CD14-positive monocyte (primary cell): Measurements from ENCODE around the gene JPH2. TPM values are rescaled to one million over a fixed set of nuclear protein-coding genes. Genes with fewer than 3 reads are reported as not detected.
A peak's percentile ranks its signal among the peaks of the same experiment; 100 is the strongest.

Experiments used
- DNase-seq, 3 donors: peaks; one replicate each; pipeline ENCODE4 v3.0.0-alpha.2; 2011 to 2022
- H2AFZ ChIP-seq: 2 replicates; pipeline ENCODE4 v1.6.0; 2012; ENCODE audit warnings: mild to moderate bottlenecking, low read depth, low read length, inconsistent platforms; ENCODE audit not compliant: insufficient read depth, poor library complexity, severe bottlenecking
- H3K27ac ChIP-seq, 2 donors: 1 replicate in 1 of 2; 2 replicates in 1 of 2; pipeline ENCODE4 v1.5.1; 2012 to 2013; ENCODE audit warnings: low read length in 2 of 2, control low read depth in 1 of 2, inconsistent platforms in 1 of 2, low read depth in 1 of 2, mild to moderate bottlenecking in 1 of 2
- H3K27me3 ChIP-seq, 2 donors: one replicate each; pipeline versions ENCODE4 v1.6.0 to v1.6.1; 2011 to 2013; ENCODE audit warnings: low read length in 2 of 2; ENCODE audit not compliant: control insufficient read depth in 2 of 2, insufficient read depth in 2 of 2
- H3K36me3 ChIP-seq, 2 donors: replicated peaks in 1 of 2; 1 replicate in 1 of 2; 2 replicates in 1 of 2; pipeline versions ENCODE4 v1.5.1 to v1.6.1; 2012 to 2013; ENCODE audit warnings: low read length in 2 of 2, control low read depth in 1 of 2, inconsistent platforms in 1 of 2, mild to moderate bottlenecking in 1 of 2; ENCODE audit not compliant: insufficient read depth in 2 of 2, control insufficient read depth in 1 of 2
- H3K4me1 ChIP-seq, 2 donors: 1 replicate in 1 of 2; 2 replicates in 1 of 2; pipeline versions ENCODE4 v1.5.1 to v1.6.1; 2012 to 2013; ENCODE audit warnings: low read length in 2 of 2, control low read depth in 1 of 2, inconsistent platforms in 1 of 2, mild to moderate bottlenecking in 1 of 2, moderate library complexity in 1 of 2; ENCODE audit not compliant: insufficient read depth in 2 of 2, control insufficient read depth in 1 of 2
- H3K4me2 ChIP-seq: replicated peaks from 2 replicates; pipeline ENCODE3; 2012; ENCODE audit warnings: low read length, moderate library complexity, mild to moderate bottlenecking; ENCODE audit not compliant: poor library complexity, severe bottlenecking; ENCODE audit errors: extremely low read depth
- H3K4me3 ChIP-seq, 3 experiments: fragments of 200-600 bp in 1 of 3; sonication (generic) in 1 of 3; replicated peaks in 1 of 3; 1 replicate in 2 of 3; 2 replicates in 1 of 3; pipeline ENCODE4 v1.5.1; 2011 to 2013; ENCODE audit warnings: low read length in 3 of 3, mild to moderate bottlenecking in 3 of 3, control low read depth in 2 of 3, low read depth in 2 of 3, inconsistent platforms in 1 of 3, moderate library complexity in 1 of 3
- H3K79me2 ChIP-seq: 2 replicates; pipeline ENCODE4 v1.6.0; 2012; ENCODE audit warnings: mild to moderate bottlenecking, control low read depth, inconsistent platforms, low read length, moderate library complexity; ENCODE audit not compliant: insufficient read depth
- H3K9ac ChIP-seq: 2 replicates; pipeline ENCODE4 v1.6.0; 2017; ENCODE audit warnings: low read length, mild to moderate bottlenecking; ENCODE audit not compliant: insufficient read depth, poor library complexity, severe bottlenecking
- H3K9me3 ChIP-seq, 2 donors: replicated peaks in 1 of 2; 1 replicate in 1 of 2; 2 replicates in 1 of 2; pipeline versions ENCODE4 v1.5.1 to v1.6.1; 2012 to 2013; ENCODE audit warnings: low read length in 2 of 2, control low read depth in 1 of 2; ENCODE audit not compliant: control insufficient read depth in 1 of 2, insufficient read depth in 1 of 2
- H4K20me1 ChIP-seq: 2 replicates; pipeline ENCODE4 v1.6.0; 2012; ENCODE audit warnings: mild to moderate bottlenecking, low read length, control low read depth, moderate library complexity; ENCODE audit not compliant: insufficient read depth
- H3K27ac Mint-ChIP-seq, 7 donors: one replicate each; pipeline ENCODE4 v1.8.0; 2020; ENCODE audit warnings: mild to moderate bottlenecking in 7 of 7, mixed read lengths in 7 of 7, moderate library complexity in 6 of 7, inconsistent platforms in 2 of 7
- H3K27me3 Mint-ChIP-seq, 3 donors: one replicate each; pipeline ENCODE4 v1.8.0; 2021 to 2022; ENCODE audit warnings: low read depth in 3 of 3, mild to moderate bottlenecking in 3 of 3, mixed read lengths in 3 of 3, moderate library complexity in 3 of 3, inconsistent platforms in 1 of 3
- H3K36me3 Mint-ChIP-seq, 2 donors: one replicate each; pipeline ENCODE4 v1.8.0; 2020; ENCODE audit warnings: mixed read lengths in 2 of 2, inconsistent platforms in 1 of 2, mild to moderate bottlenecking in 1 of 2
- H3K4me1 Mint-ChIP-seq: one replicate; pipeline ENCODE4 v1.8.0; 2020; ENCODE audit warnings: mild to moderate bottlenecking, mixed read lengths
- H3K4me3 Mint-ChIP-seq, 2 donors: one replicate each; pipeline ENCODE4 v1.8.0; 2020; ENCODE audit warnings: mild to moderate bottlenecking in 2 of 2, mixed read lengths in 2 of 2, moderate library complexity in 1 of 2
- H3K9me3 Mint-ChIP-seq, 7 donors: one replicate each; pipeline ENCODE4 v1.8.0; 2020 to 2022; ENCODE audit warnings: mixed read lengths in 7 of 7, mild to moderate bottlenecking in 6 of 7, moderate library complexity in 6 of 7, inconsistent platforms in 2 of 7
- WGBS: methylation state at CpG from one replicate; pipeline ENCODE4 v1.1.5; 2013; ENCODE audit warnings: missing lambda C conversion rate; ENCODE audit not compliant: insufficient coverage; 5-methylcytosine and 5-hydroxymethylcytosine counted together
- intact Hi-C, 2 donors: fragments of 100-400 bp; cut with micrococcal nuclease; formaldehyde crosslinking; loops; one replicate each; pipeline versions ENCODE4 v1.15.0 to v1.15.1; 2023
- polyA plus RNA-seq, 3 donors: library from polyadenylated mRNA; depleted of rRNA in 1 of 3; unstranded in 2 of 3; stranded (reverse) in 1 of 3; fragments of 300-500 nt in 2 of 3; fragments of >200 nt in 1 of 3; fragmentation: Illumina TruSeq in 2 of 3; gene quantifications; 1 replicate in 2 of 3; 2 replicates in 1 of 3; pipeline ENCODE4 v1.2.3, GENCODE V29; 2012 to 2021
- TF ChIP-seq, protein P1 (sequence below): fragments of 200-600 bp; IDR thresholded peaks from one replicate; pipeline ENCODE4 v1.8.0; 2022; ENCODE audit warnings: antibody characterized with exemption, mild to moderate bottlenecking

Gene JPH2
- polyA plus RNA-seq, 3 donors, result not detected

DNA sequence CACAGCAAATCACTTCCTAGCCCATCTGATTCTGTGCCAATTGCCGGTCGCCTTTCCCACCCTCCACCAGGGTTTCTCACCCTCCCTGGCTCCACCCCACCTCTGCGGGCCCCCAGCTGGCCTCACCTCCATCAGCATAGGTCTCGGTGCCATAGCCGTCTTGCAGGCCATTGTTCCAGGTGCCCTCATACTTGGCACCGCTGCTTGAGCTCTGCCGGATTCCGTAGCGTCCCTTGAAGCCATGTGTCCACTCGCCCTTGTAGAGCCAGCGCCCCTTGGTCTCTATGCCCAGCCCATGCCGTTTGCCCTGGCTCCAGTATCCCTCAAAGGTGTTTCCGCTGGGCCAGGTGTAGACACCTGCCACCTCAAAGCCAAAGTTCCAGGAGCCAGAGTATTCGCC, 787 bp downstream of the JPH2 start:
- intact Hi-C loops, result loop anchor here in 1 of 2 donors (10.0 kb wide), 1 partner anchor 71 kb away; no protein-coding TSS in a partner anchor
- H3K4me1 Mint-ChIP-seq, result peaks cover 20% of the 10 kb centered on the region
- H3K9ac ChIP-seq, result no peak overlapping the region
- TF ChIP-seq, protein P1, sequence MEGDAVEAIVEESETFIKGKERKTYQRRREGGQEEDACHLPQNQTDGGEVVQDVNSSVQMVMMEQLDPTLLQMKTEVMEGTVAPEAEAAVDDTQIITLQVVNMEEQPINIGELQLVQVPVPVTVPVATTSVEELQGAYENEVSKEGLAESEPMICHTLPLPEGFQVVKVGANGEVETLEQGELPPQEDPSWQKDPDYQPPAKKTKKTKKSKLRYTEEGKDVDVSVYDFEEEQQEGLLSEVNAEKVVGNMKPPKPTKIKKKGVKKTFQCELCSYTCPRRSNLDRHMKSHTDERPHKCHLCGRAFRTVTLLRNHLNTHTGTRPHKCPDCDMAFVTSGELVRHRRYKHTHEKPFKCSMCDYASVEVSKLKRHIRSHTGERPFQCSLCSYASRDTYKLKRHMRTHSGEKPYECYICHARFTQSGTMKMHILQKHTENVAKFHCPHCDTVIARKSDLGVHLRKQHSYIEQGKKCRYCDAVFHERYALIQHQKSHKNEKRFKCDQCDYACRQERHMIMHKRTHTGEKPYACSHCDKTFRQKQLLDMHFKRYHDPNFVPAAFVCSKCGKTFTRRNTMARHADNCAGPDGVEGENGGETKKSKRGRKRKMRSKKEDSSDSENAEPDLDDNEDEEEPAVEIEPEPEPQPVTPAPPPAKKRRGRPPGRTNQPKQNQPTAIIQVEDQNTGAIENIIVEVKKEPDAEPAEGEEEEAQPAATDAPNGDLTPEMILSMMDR, result no peak
- peaks cover 4 to 11% of the 10 kb centered on the region in 2 donors for H3K4me1 ChIP-seq
- no peak overlapping the region for H3K4me2 ChIP-seq
- H3K27ac Mint-ChIP-seq, result no peak overlapping the region
- no peaks in the 10 kb centered on the region for H3K79me2 ChIP-seq
- H3K27me3 ChIP-seq, result peaks cover 21 to 45% of the 10 kb centered on the region in 2 donors
- H2AFZ ChIP-seq, result no peak overlapping the region
- peaks cover 0 to 2% (median 0%) of the 10 kb centered on the region in 7 donors for H3K9me3 Mint-ChIP-seq
- H3K4me3 Mint-ChIP-seq, result peak overlapping the region in 1 of 2 donors; percentile 56
- H3K27me3 Mint-ChIP-seq, result peaks cover 40 to 60% (median 46%) of the 10 kb centered on the region in 3 donors
- H3K36me3 Mint-ChIP-seq, result no peaks in the 10 kb centered on the region
- peaks cover 0 to 12% of the 10 kb centered on the region in 2 donors for H3K9me3 ChIP-seq
- no peak overlapping the region for H3K27ac ChIP-seq
- no peak for DNase-seq
- no peaks in the 10 kb centered on the region for H3K36me3 ChIP-seq
- H3K4me3 ChIP-seq, result no peak overlapping the region
- WGBS, result 95% methylated on average over 14 of the region's 14 CpGs
- H4K20me1 ChIP-seq, result no peaks in the 10 kb centered on the region

DNA sequence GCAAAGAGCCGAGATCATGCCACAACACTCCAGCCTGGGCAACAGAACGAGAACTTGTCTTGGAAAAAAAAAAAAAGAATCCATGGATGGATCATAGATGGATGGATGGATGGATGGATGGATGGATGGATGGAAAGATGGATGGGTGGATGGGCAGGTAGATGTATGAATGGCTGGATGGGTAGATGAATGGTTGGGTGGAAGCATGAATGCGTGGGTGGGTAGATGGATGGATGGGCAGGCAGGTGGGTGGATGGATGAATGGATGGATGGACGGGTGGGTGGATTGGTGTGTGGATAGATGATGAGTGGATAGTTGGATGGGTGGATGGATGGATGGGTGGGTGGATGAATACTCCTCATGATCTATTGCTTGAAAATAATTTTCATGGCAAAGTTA, 1.4 kb downstream of the JPH2 start:
- WGBS, result 96% methylated on average over 3 of the region's 4 CpGs
- TF ChIP-seq, protein P1, result no peak
- H4K20me1 ChIP-seq, result no peaks in the 10 kb centered on the region
- no peaks in the 10 kb centered on the region for H3K36me3 ChIP-seq
- peaks cover 40 to 61% (median 50%) of the 10 kb centered on the region in 3 donors for H3K27me3 Mint-ChIP-seq
- H3K27me3 ChIP-seq, result peaks cover 21 to 49% of the 10 kb centered on the region in 2 donors
- intact Hi-C loops, result loop anchor here in 1 of 2 donors (10.0 kb wide), 1 partner anchor 71 kb away; no protein-coding TSS in a partner anchor
- peak overlapping the region in 1 of 2 donors; percentile 7 for H3K4me3 Mint-ChIP-seq
- H2AFZ ChIP-seq, result no peak overlapping the region
- H3K27ac Mint-ChIP-seq, result no peak overlapping the region
- H3K36me3 Mint-ChIP-seq, result no peaks in the 10 kb centered on the region
- no peak overlapping the region for H3K4me3 ChIP-seq
- H3K9ac ChIP-seq, result no peak overlapping the region
- H3K9me3 ChIP-seq, result peaks cover 0 to 12% of the 10 kb centered on the region in 2 donors
- no peak overlapping the region for H3K4me2 ChIP-seq
- no peaks in the 10 kb centered on the region for H3K79me2 ChIP-seq
- peaks cover 4 to 11% of the 10 kb centered on the region in 2 donors for H3K4me1 ChIP-seq
- DNase-seq, result no peak
- peaks cover 0 to 2% (median 0%) of the 10 kb centered on the region in 7 donors for H3K9me3 Mint-ChIP-seq
- peaks cover 20% of the 10 kb centered on the region for H3K4me1 Mint-ChIP-seq
- no peak overlapping the region for H3K27ac ChIP-seq
